ENCODE results near the gene CD22.
"Not testable (repeated sequence)": the region's sequence is repeated elsewhere in the genome, so short reads cannot be mapped to it uniquely, and the experiment has no call there.

CD22 gene

DNA sequence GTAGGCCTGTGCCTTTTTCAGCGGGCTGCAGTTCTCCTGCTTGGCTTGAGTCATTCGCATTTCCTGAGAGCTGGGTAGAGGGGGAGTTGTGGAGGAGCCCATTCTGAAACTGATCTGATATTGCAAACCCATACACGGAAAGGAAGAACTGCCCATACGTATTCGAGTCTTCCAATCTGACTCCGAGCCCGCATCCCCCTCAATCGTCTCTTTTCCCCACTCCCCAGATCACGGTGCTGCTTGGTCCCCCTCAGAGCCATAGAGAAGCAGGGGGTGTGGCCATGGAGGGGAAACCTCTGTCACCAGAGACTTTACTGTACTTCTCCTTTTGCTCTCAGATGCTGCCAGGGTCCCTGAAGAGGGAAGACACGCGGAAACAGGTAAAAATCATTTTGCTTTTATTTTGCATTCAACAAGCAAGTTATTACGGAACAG is at the start of gene CD22:
Gene CD22, plus strand, starts transcription at position 337 of the 435 bp plus-strand sequence. CDS start 2,854 bp downstream, outside the sequence.
- DNase-seq: no peak

GRCh38 chr19:35279374-35279773 is 49.6 kb upstream of the CD22 start:
- no peak for DNase-seq

- no peak for DNase-seq
Observed at GRCh38 chr19:35279985-35280821, 48.8 kb upstream of the CD22 start.

DNA sequence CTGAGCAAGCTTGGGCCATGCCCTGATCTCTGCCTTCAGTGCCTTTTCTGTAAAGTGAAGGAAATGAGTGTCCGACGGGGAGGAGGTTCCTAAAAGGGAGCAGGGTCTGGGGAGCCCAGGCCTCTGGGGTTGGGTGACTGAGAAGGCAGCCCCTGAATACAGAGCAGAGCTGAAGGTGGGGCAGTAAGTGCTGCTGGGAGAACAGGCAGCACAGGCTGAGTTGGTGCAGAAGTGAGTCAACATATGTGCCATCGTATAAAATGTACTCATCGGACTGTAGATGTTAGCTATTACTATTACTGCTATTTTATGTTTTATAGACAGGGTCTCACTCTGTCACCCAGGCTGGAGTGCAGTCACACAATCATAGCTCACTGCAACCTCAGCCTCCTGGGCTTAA is 47.7 kb upstream of the CD22 start:
- DNase-seq: no peak

GRCh38 chr19:35284153-35285094 is 44.6 kb upstream of the CD22 start:
- DNase-seq: no peak

DNA sequence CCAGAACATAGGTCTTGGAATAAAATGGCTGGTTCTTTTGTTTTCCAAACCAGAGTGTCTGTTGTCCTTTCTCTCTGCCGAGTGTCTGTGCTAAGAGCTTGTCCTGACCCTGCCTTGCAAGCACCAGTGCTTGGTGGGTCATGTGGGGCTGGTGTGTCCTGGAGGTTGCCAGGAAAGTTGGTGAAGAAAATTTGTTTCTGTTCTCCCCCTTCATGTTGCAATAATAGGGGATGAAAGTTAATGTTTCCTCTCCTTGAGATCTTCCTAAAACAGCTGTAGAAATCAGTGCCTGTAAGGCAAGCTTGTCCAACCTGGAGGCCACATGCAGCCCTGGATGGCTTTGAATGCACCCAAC is 43.9 kb upstream of the CD22 start:
- DNase-seq: no peak

GRCh38 chr19:35285465-35285864 is 43.5 kb upstream of the CD22 start:
- DNase-seq: not testable (repeated sequence)

GRCh38 chr19:35286101-35286500 is 42.9 kb upstream of the CD22 start:
- DNase-seq: not testable (repeated sequence)

DNA sequence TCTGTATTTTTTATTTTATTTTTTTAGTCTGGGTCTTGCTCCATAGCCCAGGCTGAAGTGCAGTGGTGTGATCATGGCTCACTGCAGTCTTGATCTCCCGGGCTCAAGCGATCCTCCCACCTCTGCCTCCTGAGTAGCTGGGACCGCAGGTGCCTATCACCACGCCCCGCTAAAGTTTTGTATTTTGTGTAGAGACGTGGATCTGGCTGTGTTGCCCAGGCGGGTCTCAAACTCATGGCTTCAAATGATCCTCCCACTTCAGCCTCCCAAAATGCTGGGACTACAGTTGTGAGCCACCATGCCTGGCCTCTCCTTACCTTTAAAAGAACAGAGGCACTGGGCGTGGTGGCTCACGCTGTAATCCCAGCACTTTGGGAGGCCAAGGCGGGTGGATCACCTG is 41.3 kb upstream of the CD22 start:
- DNase-seq: no peak

DNA sequence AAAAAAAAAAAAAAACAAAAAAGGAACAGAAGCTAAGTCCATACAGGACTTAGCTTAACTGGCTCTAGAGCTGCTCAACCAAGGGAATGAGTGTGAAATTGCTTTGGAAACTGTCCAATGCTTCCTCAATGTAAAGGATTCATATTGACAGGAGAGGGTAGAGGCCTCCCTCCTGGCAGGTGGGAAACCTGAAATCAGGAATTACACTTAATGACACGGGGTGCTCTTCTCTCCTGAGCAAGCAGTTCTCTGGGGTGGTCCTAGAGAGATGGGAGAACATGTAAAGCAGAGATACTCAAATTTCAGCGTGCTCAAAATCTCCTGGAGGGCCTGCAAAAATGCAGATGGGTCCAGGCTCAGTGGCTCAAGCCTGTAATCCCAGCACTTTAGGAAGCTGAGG is 40.7 kb upstream of the CD22 start:
- no peak for DNase-seq

DNA sequence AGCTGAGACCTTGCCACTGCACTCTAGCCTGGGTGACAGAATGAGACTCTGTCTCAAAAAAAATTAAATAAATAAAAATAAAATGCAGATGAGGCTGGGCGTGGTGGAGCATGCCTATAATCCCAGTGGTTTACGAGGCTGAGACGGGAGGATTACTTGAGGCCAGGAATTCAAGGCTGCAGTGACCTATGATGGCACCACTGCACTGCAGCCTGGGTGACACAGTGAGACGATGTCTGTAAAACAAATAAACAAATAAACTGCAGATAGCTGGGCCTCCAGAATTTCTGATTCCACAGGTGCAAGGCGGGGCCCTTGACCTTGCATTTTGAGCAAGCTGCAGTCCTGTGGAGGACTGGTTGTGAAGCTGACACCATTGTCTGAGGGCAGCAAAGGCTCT is 40.1 kb upstream of the CD22 start:
- no peak for DNase-seq

DNA sequence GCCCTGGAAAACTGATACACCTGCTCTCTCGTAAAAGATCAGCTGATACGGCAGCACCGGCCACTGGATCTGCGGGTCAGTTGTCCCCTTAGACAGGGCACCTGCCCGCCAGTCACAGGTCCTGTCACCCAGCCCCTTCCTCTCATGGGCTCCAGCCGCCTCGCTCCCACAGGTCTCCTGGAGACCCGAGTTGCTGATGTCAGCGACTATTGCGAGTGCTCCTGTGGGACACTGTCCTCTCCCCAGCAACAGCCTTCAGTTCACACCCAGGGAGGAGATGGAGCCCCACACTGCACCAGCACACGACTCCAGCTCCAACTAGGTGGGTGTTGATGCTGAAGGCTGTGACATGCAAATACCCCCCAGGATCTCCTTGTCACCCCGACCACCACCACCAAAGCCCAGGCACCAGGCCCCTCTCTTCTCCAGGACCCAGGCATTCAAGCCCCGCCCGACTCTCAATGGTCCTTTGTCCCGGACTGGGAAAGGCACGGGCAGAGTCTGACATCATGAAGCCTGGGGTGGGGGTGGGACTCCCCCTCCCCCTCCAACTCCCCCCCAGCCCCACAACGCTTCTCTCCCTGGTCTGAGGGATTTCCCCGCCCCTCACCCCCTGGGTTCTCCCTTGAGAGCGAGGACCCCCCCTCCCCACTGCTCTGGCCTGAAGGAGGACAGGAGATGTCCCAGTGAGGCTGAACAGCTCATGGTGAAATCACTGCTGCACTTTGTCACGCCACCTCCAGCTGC is 38.4 kb upstream of the CD22 start:
- no peak for DNase-seq

DNA sequence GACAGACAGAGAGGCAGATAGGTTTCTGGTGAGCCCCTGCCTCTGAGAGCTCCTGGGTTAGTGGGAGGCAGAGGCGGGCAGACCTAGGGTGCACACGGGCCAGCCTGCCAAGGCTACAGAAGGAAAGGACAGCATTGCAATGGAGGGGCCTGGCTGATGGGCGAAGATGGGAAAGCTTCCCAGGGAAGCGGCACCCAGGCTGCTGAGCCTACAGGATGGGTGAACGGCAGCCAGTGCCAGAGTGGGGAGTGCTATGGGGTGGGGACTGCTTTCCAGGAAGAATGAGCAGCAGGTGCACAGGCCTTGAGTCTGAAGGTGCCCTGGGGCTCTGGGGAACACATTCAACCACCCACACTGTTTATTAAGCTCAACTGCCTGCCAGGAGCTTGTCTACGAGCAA is 37.7 kb upstream of the CD22 start:
- DNase-seq: no peak

DNA sequence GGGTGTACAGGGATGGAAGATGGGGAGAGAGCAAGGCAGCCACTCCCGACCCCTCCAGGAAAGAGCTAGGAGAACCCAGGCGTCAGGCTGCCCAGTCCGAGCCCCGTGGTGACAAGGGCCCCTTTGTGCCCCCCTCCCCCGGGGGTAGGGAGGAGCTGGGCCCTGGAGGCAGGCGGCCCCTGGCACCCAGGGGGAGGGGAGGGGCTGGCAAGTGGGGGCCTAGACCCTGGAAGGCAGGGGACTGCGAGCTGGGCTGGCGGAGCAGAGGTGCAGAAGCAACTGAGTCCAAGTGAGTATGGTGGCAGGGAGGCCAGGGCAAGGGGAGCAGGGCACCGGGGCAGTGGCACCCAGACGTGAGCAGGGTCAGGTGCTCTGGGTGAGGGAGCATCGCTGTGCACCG is 37.1 kb upstream of the CD22 start, which contains the start of gene MAG:
Gene MAG, plus strand, starts transcription at position 246 of the 400 bp plus-strand sequence. CDS start 3,248 bp downstream, outside the sequence.
- DNase-seq: no peak

- DNase-seq: no peak
Observed at GRCh38 chr19:35292421-35293362, 36.3 kb upstream of the CD22 start.

DNA sequence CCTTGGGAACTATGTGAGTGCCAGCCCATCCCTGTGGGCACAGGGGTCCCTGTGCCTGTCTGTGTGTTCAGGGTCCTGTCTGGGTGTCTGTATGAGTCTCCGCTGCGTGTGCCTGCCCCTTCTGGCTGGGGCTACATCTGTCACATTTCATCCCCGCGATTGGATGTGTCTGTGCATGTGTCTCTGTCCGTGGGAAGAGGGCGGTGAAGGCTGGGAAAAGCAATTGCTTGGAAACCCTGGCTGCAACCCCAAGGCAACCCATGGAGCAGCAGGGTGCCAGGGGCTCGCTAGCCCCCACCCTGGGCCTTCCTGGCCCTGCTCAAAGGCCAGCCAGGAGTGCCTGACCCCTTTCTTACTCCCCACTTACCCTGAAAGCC is 35.6 kb upstream of the CD22 start:
- no peak for DNase-seq

DNA sequence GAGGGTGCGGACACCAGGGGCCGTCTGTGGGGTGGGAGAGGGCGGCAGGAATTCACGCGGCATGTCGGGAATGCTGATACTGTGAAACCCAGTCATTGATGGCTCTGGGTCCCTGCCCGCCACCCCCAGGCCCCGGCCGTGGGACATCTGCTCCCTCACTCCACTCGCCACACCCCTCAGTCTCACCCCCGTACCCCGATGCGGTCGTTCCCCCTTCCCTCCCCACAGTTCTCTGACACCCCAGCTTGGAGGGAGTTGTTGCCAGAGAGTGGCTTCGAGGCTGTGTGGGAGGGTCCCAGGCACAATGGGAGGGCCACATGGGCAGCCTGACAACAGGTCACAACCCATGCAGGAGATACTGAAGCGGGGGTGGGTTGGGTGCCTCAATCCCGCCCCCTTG is 35.2 kb upstream of the CD22 start:
- no peak for DNase-seq

GRCh38 chr19:35294328-35294727 is 34.7 kb upstream of the CD22 start:
- no peak for DNase-seq

DNA sequence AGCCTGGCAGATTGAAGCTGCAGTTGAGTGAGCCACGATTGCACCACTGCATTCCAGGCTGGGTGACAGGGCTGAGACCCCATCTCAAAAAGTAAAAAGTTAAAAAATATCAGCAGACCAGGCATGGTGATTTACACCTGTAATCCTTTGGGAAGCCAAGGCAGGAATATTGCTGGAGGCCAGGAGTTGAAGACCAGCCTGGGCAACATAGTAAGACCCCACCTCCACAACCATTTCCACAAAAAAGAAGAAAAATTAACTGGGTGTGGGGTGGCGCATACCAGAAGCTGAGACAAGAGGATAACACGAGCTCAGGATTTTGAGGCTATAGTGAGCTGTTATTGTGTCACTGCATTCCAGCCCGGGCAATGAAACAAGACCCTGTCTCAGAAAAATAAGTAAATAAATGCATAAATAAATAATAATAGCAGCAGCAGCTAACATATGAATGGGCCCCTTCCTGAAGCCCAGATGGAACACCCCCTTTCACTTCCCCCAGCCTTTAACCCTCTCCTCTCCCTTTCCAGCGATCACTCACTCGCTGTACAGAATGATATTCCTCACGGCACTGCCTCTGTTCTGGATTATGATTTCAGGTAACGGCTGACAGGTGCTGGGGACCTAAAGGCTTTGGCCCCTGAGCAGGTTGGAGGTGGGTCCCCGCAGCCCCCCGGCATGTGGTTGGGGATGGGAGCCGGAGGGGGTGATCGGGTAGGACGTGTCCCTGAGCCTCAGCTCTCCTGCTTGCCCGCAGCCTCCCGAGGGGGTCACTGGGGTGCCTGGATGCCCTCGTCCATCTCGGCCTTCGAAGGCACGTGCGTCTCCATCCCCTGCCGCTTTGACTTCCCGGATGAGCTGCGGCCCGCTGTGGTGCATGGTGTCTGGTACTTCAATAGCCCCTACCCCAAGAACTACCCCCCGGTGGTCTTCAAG is 33.9 kb upstream of the CD22 start:
- no peak for DNase-seq

- DNase-seq: no peak
Observed at GRCh38 chr19:35295792-35296462, 33.1 kb upstream of the CD22 start.
